Measurements from ENCODE around the gene TYMS.

TYMS gene

GRCh38 chr18:634551-635045 lies 22.9 kb upstream of the TYMS start:
- TF ChIP-seq CTCF (conservative IDR thresholded peaks at IDR 0.05; ENCODE audit: low read depth, low read length) = no peak
- Histone ChIP-seq H3K4me2 (no peak overlapping the region), H3K4me3 (IDR thresholded peaks at IDR 0.05; ENCODE audit: insufficient read depth, low read depth, low read length) (no peak overlapping the region), H3K79me2 (ENCODE audit: insufficient read depth, low read depth) (no peaks in the 10 kb centered on the region), H4K20me1 (ENCODE audit: insufficient read depth) (no peaks in the 10 kb centered on the region), H3K27me3 (ENCODE audit: insufficient read depth, low read depth) (no peaks in the 10 kb centered on the region), H3K4me1 (ENCODE audit: low read depth, poor library complexity, severe bottlenecking) (no peaks in the 10 kb centered on the region), H2AFZ (ENCODE audit: low read depth) (no peak overlapping the region), H3K27ac (no peak overlapping the region), H3K36me3 (ENCODE audit: insufficient read depth) (no peaks in the 10 kb centered on the region), H3K9ac (no peak overlapping the region)

DNA sequence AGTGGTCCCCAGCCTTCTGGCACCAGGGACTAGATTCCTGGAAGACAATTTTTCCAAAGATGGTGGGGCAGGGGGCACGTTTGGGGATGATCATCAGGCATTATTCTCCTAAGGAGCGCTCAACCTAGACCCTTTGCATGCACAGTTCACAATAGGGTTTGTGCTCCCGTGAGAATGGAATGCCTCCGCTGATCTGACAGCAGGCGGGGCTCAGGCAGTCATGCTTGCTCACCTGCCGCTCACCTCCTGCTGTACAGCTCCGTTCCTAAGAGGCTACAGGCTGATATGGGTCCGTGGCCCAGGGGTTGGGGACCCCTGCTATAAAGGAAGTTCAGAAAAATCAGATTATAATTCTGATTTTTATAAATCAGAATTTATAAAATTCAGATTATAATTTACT lies 22.3 kb upstream of the TYMS start:
- H4K20me1 ChIP-seq (ENCODE audit: insufficient read depth) = no peaks in the 10 kb centered on the region
- no peak overlapping the region for H3K4me3 ChIP-seq (IDR thresholded peaks at IDR 0.05; ENCODE audit: insufficient read depth, low read depth, low read length)

DNA sequence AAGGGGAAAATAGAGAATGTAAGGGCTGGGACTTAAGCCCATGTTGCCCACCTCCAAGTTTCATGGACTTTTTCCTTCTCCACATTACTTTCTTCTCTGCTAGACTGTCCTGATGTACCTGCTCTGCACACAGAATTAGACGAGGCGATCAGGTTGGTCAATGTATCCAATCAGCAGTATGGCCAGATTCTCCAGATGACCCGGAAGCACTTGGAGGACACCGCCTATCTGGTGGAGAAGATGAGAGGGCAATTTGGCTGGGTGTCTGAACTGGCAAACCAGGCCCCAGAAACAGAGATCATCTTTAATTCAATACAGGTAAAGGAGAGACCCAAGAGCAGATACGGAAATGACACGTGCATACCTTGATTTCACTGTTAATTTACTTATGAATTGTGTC lies 16.2 kb upstream of the TYMS start:
- no peak overlapping the region for H3K27ac ChIP-seq
- H3K4me1 ChIP-seq (ENCODE audit: low read depth, poor library complexity, severe bottlenecking) = no peaks in the 10 kb centered on the region
- no peak overlapping the region for H3K4me3 ChIP-seq (IDR thresholded peaks at IDR 0.05; ENCODE audit: insufficient read depth, low read depth, low read length)
- no peak overlapping the region for H3K9ac ChIP-seq
- no peaks in the 10 kb centered on the region for H4K20me1 ChIP-seq (ENCODE audit: insufficient read depth)
- no peaks in the 10 kb centered on the region for H3K79me2 ChIP-seq (ENCODE audit: insufficient read depth, low read depth)
- H3K36me3 ChIP-seq (ENCODE audit: insufficient read depth) = no peaks in the 10 kb centered on the region
- H2AFZ ChIP-seq (ENCODE audit: low read depth) = no peak overlapping the region
- H3K27me3 ChIP-seq (ENCODE audit: insufficient read depth, low read depth) = no peaks in the 10 kb centered on the region
- TF ChIP-seq CTCF (conservative IDR thresholded peaks at IDR 0.05; ENCODE audit: low read depth, low read length) = no peak
- H3K4me2 ChIP-seq = no peak overlapping the region

More for the DNA sequence above, 22.3 kb upstream of the TYMS start:
- no peak for TF ChIP-seq CTCF (conservative IDR thresholded peaks at IDR 0.05; ENCODE audit: low read depth, low read length)
- Histone ChIP-seq H3K36me3 (ENCODE audit: insufficient read depth) (no peaks in the 10 kb centered on the region), H3K79me2 (ENCODE audit: insufficient read depth, low read depth) (no peaks in the 10 kb centered on the region), H3K27ac (no peak overlapping the region), H3K9ac (no peak overlapping the region), H2AFZ (ENCODE audit: low read depth) (no peak overlapping the region), H3K4me1 (ENCODE audit: low read depth, poor library complexity, severe bottlenecking) (no peaks in the 10 kb centered on the region), H3K4me2 (no peak overlapping the region), H3K27me3 (ENCODE audit: insufficient read depth, low read depth) (no peaks in the 10 kb centered on the region)

GRCh38 chr18:644395-645004 lies 13.0 kb upstream of the TYMS start:
- H3K27ac ChIP-seq = no peak overlapping the region
- H3K9ac ChIP-seq = no peak overlapping the region
- no peaks in the 10 kb centered on the region for H3K27me3 ChIP-seq (ENCODE audit: insufficient read depth, low read depth)
- TF ChIP-seq CTCF (conservative IDR thresholded peaks at IDR 0.05; ENCODE audit: low read depth, low read length) = no peak
- H3K4me2 ChIP-seq = no peak overlapping the region
- no peak overlapping the region for H2AFZ ChIP-seq (ENCODE audit: low read depth)
- H3K4me3 ChIP-seq (IDR thresholded peaks at IDR 0.05; ENCODE audit: insufficient read depth, low read depth, low read length) = no peak overlapping the region
- H4K20me1 ChIP-seq (ENCODE audit: insufficient read depth) = no peaks in the 10 kb centered on the region
- no peaks in the 10 kb centered on the region for H3K36me3 ChIP-seq (ENCODE audit: insufficient read depth)
- H3K79me2 ChIP-seq (ENCODE audit: insufficient read depth, low read depth) = no peaks in the 10 kb centered on the region
- H3K4me1 ChIP-seq (ENCODE audit: low read depth, poor library complexity, severe bottlenecking) = peaks cover 1% of the 10 kb centered on the region
